ENCODE results near the gene ALDOC.
"Not testable (repeated sequence)": the region's sequence is repeated elsewhere in the genome, so short reads cannot be mapped to it uniquely, and the experiment has no call there.

The ALDOC gene

GRCh38 chr17:28584434-28584833 is 7.7 kb upstream of the ALDOC start:
- no peak for DNase-seq (ENCODE audit: insufficient read length, low spot score)
- no peak for FAIRE-seq

- FAIRE-seq (no peak), DNase-seq (ENCODE audit: insufficient read length, low spot score) (no peak)
Measured at GRCh38 chr17:28582513-28582912, 5.8 kb upstream of the ALDOC start.

- no peak for DNase-seq (ENCODE audit: insufficient read length, low spot score)
- FAIRE-seq = no peak
Measured at GRCh38 chr17:28580959-28581358, 4.3 kb upstream of the ALDOC start.

- DNase-seq (ENCODE audit: insufficient read length, low spot score) = no peak
- no peak for FAIRE-seq
Measured at GRCh38 chr17:28579526-28579925, 2.8 kb upstream of the ALDOC start.

GRCh38 chr17:28578246-28579195 is 1.8 kb upstream of the ALDOC start:
- DNase-seq (ENCODE audit: insufficient read length, low spot score) (no peak), FAIRE-seq (no peak)

DNA sequence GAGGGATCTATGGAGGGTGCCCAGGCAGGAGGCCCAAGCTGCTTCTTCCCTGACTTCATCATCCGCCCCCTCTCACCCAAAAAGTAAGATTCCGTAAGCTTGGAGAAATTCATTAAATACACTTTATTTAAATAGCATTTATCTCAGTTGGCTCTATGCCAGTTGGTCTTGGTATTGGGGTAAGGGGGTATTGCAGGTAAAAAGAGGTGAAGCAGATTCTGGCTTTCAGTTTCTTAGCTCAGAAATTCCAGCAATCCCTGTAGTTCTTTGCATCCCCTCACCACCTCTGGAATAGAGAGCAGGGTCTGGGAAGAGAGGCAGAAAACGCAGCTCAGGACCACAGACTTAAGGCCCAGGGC is 750 bp upstream of the ALDOC start:
- DNase-seq (ENCODE audit: insufficient read length, low spot score) (no peak), FAIRE-seq (no peak)

DNA sequence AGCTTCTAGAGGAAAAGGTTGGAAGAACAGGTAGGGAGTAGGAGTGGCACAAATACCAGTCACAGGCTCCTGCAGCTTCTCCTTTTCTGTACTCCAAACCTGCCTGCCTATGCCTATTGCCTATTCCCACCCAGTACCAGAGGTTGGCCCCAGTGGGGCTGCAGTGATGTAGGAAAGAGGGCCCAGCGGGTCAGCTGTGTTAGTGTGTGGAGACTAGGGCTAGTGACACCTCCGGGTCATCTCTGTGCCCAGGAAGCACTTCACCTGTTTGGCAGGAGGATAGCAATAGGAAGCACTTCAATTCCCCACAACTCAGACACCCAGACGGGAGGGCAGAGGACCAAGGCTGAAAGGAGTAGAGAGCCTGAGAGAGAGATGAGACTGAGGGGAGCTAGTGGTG is 679 bp downstream of the ALDOC start:
- FAIRE-seq = peak; percentile 8
- not testable (repeated sequence) for DNase-seq (ENCODE audit: insufficient read length, low spot score)

DNA sequence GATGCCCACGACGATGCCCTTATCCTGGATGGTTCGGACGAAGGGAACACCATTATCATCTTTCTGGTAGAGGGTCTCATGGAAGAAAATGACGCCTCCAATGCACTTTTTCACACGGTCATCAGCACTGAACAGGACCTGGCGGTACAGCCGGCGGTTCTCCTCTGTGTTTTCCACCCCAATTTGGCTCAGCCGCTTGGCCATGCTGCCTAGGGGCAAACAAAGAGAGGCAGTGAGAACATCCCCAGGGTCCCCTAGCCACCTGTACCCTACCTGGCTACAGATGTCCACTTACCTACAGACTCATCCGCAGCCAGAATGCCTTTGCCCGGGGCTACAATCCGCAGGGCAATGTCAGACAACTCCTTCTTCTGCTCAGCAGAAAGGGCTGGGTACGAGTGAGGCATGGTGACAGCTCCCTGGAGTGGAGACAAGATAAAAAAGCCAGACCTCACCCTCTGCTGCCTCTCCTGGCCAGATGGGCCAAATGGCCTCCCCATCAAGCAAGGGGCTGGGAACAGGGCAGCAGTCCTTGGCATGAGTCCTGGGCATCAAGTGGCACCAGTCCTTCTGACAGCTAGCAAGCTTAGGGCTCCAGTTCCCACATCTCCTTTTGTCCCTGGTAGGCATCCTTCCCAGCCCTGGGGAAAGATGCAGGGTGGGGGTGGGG is 1.4 kb downstream of the ALDOC start:
- DNase-seq (ENCODE audit: insufficient read length, low spot score) (no peak), FAIRE-seq (no peak)

DNA sequence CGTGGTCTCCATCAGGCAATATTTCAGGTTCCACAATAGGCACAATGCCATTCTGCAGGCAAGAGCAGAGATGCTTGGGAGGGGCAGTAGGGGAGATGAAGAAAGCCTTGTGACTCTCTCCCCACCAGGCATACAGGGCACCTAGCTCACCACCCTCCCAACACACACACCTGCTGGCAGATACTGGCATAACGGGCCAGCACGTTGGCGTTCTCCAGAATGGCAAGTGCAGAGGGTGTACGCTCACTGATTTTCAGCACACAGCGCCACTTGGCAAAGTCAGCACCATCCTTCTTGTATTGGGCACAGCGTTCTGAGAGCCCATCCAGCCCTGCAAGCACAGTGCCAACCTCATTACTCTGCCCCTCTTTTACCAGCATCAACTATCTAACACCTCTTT is 2.2 kb downstream of the ALDOC start:
- DNase-seq (ENCODE audit: insufficient read length, low spot score) (no peak), FAIRE-seq (no peak)

DNA sequence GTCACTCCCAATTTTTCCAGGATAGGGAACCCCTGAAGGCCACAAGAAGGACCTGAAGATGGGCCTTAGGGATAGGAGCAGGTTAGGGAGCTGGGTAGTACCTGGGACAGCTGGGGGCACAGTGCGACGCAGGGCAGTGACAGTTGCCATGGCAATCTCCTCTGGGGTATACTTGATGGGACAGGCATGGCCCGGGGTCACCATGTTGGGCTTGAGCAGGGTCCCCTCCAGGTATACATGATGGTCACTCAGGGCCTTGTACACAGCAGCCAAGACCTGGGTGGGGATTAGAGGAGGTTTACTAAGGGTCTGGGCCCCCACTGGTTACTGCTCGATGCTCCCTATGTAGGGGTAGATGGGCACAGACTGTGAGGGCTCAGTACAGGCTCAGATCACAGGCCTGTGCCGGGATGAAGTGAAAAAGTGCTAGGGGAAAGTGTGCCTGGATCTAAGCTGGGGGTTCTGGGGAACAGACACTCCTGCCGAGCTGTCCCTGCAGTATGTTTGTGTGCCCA is 2.7 kb downstream of the ALDOC start:
- no peak for FAIRE-seq
- no peak for DNase-seq (ENCODE audit: insufficient read length, low spot score)

GRCh38 chr17:28573521-28573920 is 3.2 kb downstream of the ALDOC start:
- FAIRE-seq (no peak), DNase-seq (ENCODE audit: insufficient read length, low spot score) (no peak)

DNA sequence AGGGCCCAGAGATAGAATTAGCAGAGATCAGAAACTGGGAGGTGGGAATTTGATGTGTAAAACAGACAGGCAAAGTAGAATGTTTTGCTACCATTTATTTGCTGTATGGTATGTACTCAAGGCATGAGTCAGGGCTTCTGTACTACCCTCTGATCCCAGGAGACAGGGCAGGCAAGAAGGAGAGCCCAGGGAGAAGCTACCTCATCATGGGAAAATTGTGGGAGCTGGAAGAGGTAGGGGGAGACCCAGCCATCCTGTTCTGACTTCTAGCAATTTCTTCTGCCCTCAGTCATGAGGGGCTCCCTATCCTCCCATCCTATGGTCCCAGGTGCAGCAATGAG is 3.7 kb downstream of the ALDOC start:
- DNase-seq (ENCODE audit: insufficient read length, low spot score) (no peak), FAIRE-seq (no peak)

DNA sequence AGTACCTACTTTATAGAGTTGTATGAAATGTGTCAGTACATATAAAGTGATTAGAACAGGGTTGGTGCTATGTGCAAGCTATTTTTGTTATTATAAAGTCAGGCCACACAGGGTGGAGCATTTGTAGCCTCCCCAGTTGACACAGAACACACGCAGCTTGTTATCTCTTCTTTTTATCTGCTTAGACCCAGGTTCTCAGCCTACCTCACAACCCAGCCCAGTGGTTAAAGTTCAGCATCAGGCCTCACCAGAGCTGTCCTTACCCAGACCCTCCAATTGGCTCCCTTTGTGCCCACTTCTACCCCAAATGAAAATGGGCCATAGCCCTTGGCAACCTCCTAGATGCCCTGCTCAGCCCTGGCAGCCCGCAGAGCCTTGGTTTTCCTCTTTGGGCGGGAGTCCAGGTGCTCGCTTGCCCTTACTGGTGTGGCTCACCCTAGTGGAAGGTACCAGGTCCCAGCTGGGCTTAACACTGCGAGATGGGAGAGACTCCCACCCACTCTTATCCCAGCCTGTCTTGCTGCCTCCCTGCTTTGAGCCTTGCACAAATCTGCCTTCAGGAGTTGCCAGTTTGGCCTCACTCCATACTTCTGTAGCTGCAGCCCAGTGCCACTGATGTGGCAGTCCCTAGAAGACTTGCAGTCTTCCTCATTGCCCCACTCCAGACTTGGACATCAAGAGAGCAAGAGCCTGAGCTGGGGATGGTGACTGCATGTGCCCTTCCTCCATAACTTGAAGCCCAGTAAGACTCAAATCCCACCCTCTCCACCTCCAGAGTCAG is 4.2 kb downstream of the ALDOC start:
- FAIRE-seq = no peak
- DNase-seq (ENCODE audit: insufficient read length, low spot score) = no peak

GRCh38 chr17:28571361-28572122 is 5.2 kb downstream of the ALDOC start, which contains the start of gene PIGS:
PIGS (minus strand) TSS chr17:28571524; CDS start chr17:28571496, 28 bp downstream.
- FAIRE-seq (peak; percentile 99), DNase-seq (ENCODE audit: insufficient read length, low spot score) (peak; percentile 86)

- FAIRE-seq = peak; percentile 68
Measured at GRCh38 chr17:28570716-28571360, 5.9 kb downstream of the ALDOC start.

GRCh38 chr17:28569446-28569845 is 7.2 kb downstream of the ALDOC start:
- no peak for FAIRE-seq
- no peak for DNase-seq (ENCODE audit: insufficient read length, low spot score)

More at GRCh38 chr17:28570716-28571360, 5.9 kb downstream of the ALDOC start:
- DNase-seq (ENCODE audit: insufficient read length, low spot score) = no peak

- DNase-seq (ENCODE audit: insufficient read length, low spot score) (no peak), FAIRE-seq (peak; percentile 84)
Measured at GRCh38 chr17:28567604-28568003, 9.1 kb downstream of the ALDOC start.

DNA sequence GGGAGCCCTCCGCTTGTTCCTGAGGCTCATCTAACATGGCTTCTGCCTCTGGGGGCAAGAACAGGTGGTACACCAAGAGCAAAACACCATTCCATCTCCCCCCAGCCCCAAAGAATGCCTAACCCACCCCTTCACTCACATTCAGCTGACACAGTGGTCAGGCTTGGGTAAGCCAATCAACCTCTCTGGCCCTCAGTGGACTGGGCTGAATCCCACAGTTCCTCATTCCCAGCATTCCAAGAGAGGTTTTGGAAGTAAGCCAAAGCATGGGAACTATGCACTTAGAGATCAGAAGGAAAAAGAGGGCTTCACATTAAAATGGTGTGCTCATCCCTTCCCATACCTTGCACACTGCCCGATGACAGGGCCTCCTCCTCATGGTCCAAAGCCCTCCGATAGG is 13.2 kb downstream of the ALDOC start:
- no peak for FAIRE-seq
- no peak for DNase-seq (ENCODE audit: insufficient read length, low spot score)

DNA sequence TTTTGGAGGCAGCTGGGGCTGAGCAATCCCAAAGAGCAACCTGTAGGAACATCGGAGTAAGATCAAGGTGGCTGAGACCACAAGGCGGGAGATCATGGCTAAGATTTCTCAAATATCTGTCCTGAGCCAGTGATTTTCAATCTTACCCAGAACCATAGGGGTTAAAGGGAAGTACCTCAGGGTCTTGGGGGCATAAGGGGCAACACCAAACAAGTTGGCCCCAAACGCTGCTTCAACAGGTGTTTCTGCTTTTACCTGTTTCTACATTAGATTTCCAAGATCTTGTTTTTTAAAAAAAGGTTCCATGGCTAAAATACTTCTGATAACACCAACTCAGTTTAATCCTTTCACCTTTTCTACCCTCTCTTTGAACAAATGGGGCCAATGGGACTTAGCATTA is 21.7 kb downstream of the ALDOC start:
- FAIRE-seq = no peak
- no peak for DNase-seq (ENCODE audit: insufficient read length, low spot score)

DNA sequence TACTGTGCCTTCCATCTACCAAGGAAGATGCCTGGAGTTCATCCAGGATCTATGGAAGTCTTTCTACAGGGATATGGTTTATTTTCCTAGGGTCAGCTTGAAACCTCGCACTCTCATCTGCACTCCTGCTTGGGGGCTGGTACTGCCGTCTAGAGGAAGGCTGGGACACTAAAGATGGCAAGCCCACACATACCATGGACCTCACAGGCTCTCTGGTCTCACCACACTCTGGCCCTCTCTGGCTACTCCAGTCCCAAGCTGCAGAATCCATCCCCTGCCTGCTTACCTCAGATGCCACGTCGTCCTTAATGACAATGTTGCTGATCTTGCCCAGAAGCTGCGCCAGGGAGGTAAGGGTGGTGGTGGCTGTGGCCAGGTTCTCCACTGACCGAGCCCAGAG is 22.1 kb downstream of the ALDOC start:
- FAIRE-seq (no peak), DNase-seq (ENCODE audit: insufficient read length, low spot score) (no peak)

All from GM19239 (cell line).